GM12878 (cell line): ENCODE measurements around the gene SLC23A1. TPM values are rescaled to one million over a fixed set of nuclear protein-coding genes. Genes with fewer than 3 reads are reported as not detected.

Experiments used
- ATAC-seq: fragments of 200-7000 bp; cut with Tn5 transposase; 3 replicates; pipeline ENCODE4 v1.9.1; 2020; ENCODE audit warnings: mild to moderate bottlenecking, moderate library complexity
- BruUV-seq: library from RNA; stranded (reverse); fragments of 400-500 nt; replicated peaks from 2 replicates; lab custom pipeline; 2021; lab: Mats Ljungman, UMichigan
- CTCF ChIA-PET: fragments of 300-600 bp; sonication (Branson Sonifier 250); formaldehyde crosslinking; extraction: SDS; loops from one replicate; lab custom pipeline; 2021; ENCODE audit warnings: inconsistent platforms; lab: Yijun Ruan, JAX
- POLR2A ChIA-PET: fragments of 350-600 bp; formaldehyde crosslinking; extraction: SDS; loops from one replicate; lab custom pipeline; 2021; ENCODE audit warnings: inconsistent platforms; lab: Charles Lee
- RAD21 ChIA-PET: fragments of 300-600 bp; sonication (Branson Sonifier 250); formaldehyde crosslinking; loops from one replicate; lab custom pipeline; 2023; ENCODE audit warnings: antibody characterized with exemption; ENCODE audit not compliant: unreplicated experiment; lab: Charles Lee
- SMC1A ChIA-PET: fragments of 300-600 bp; sonication (Branson Sonifier 250); formaldehyde crosslinking; loops from one replicate; lab custom pipeline; 2023; ENCODE audit not compliant: unreplicated experiment, uncharacterized antibody; lab: Charles Lee
- DNase-seq: peaks from one replicate; pipeline ENCODE4 v3.0.0-alpha.2; 2011; ENCODE audit warnings: low read depth, low spot score
- FAIRE-seq: peaks from 3 replicates; lab custom pipeline; 2011; peaks lifted over from hg19 to GRCh38; lab: Jason Lieb, UNC
- H2AFZ ChIP-seq: 2 replicates; pipeline ENCODE4 v1.6.0; 2011; ENCODE audit warnings: low read depth, low read length, control low read depth; ENCODE audit not compliant: control insufficient read depth
- H3K27ac ChIP-seq: 2 replicates; pipeline ENCODE4 v1.5.1; 2011; ENCODE audit warnings: control low read depth; ENCODE audit not compliant: control insufficient read depth, insufficient read depth
- H3K27me3 ChIP-seq, 2 experiments: replicated peaks in 1 of 2; 2 replicates each; pipeline versions ENCODE4 v1.6.0 to v1.6.1; 2011; ENCODE audit warnings: low read length in 1 of 2; ENCODE audit not compliant: control insufficient read depth in 2 of 2, insufficient read depth in 2 of 2
- H3K36me3 ChIP-seq, 2 experiments: 2 replicates each; pipeline ENCODE4 v1.5.1; 2011; ENCODE audit warnings: low read length in 1 of 2; ENCODE audit not compliant: control insufficient read depth in 2 of 2, insufficient read depth in 2 of 2
- H3K4me1 ChIP-seq: 2 replicates; pipeline ENCODE4 v1.6.1; 2011; ENCODE audit warnings: mild to moderate bottlenecking, low read length, moderate library complexity, mixed read lengths; ENCODE audit not compliant: control insufficient read depth, insufficient read depth
- H3K4me2 ChIP-seq: 2 replicates; pipeline ENCODE4 v1.6.0; 2011; ENCODE audit warnings: control low read depth; ENCODE audit not compliant: control insufficient read depth, insufficient read depth
- H3K4me3 ChIP-seq: fragments of 200-600 bp; sonication (generic); 2 replicates; pipeline ENCODE4 v1.5.1; 2016
- H3K79me2 ChIP-seq: 2 replicates; pipeline ENCODE4 v1.6.0; 2011; ENCODE audit warnings: low read length; ENCODE audit not compliant: control insufficient read depth, insufficient read depth
- H3K9ac ChIP-seq: 2 replicates; pipeline ENCODE4 v1.8.0; 2011; ENCODE audit warnings: low read length, control low read depth, mixed read lengths; ENCODE audit not compliant: control insufficient read depth, insufficient read depth
- H3K9me3 ChIP-seq: replicated peaks from 3 replicates; pipeline ENCODE4 v1.5.1; 2011; ENCODE audit warnings: mild to moderate bottlenecking, low read length; ENCODE audit not compliant: control insufficient read depth, insufficient read depth
- H4K20me1 ChIP-seq: 2 replicates; pipeline ENCODE4 v1.6.0; 2011; ENCODE audit not compliant: control insufficient read depth, insufficient read depth
- MLLT1 ChIP-seq: fragments of 450-650 bp; IDR thresholded peaks from 2 replicates; pipeline ENCODE4 v1.6.1; 2016; ENCODE audit warnings: mild to moderate bottlenecking
- NR2C2 ChIP-seq: IDR thresholded peaks from 2 replicates; pipeline ENCODE4 v1.6.1; 2011; ENCODE audit warnings: borderline replicate concordance, low read depth; ENCODE audit not compliant: control insufficient read depth, insufficient read length
- SIN3A ChIP-seq: IDR thresholded peaks from 2 replicates; pipeline ENCODE4 v1.6.1; 2012; ENCODE audit warnings: low read depth, low read length, improper control_type of control experiment
- STAT1 ChIP-seq: fragments of 450-650 bp; conservative IDR thresholded peaks from 2 replicates; pipeline ENCODE4 v1.6.1; 2014; ENCODE audit warnings: antibody characterized with exemption, mild to moderate bottlenecking
- WGBS: methylation state at CpG from one replicate; pipeline ENCODE4 v1.1.6; 2016; ENCODE audit warnings: low lambda C conversion rate; ENCODE audit not compliant: insufficient replicate concordance, insufficient coverage; ENCODE audit errors: missing lambda C conversion rate; 5-methylcytosine and 5-hydroxymethylcytosine counted together
- in situ Hi-C: fragments of 300-500 bp; cut with MboI; formaldehyde crosslinking; loops from 9 replicates; pipeline ENCODE4 v1.14.3; 2018; ENCODE audit warnings: mixed read lengths
- intact Hi-C: fragments of 100-400 bp; cut with micrococcal nuclease; formaldehyde crosslinking; loops from one replicate; pipeline ENCODE4 v1.14.2; 2022; ENCODE audit not compliant: unreplicated experiment
- polyA plus RNA-seq, 11 experiments: library from polyadenylated mRNA; depleted of rRNA in 4 of 11; unstranded in 6 of 11; stranded (reverse) in 5 of 11; fragments of >200 nt; fragmentation: Nextera tagmentation in 4 of 11; fragmentation: Illumina TruSeq in 1 of 11; extraction: Ambion mirVana in 4 of 11; extraction: Trizol in 1 of 11; gene quantifications; 1 replicate in 1 of 11; 2 replicates in 10 of 11; pipeline versions ENCODE4 v1.2.1 to v1.2.3, GENCODE V29; 2011 to 2016; ENCODE audit warnings: inconsistent platforms in 2 of 11, missing spikeins in 2 of 11, low read depth in 1 of 11
- total RNA-seq, 4 experiments: library from RNA; depleted of rRNA in 3 of 4; stranded (reverse); fragments of >200 nt in 3 of 4; fragmentation: Illumina TruSeq in 1 of 4; extraction: Trizol in 1 of 4; gene quantifications; 2 replicates each; pipeline versions ENCODE4 v1.2.1 to v1.2.3, GENCODE V29; 2013 to 2021

SLC23A1 gene
- total and polyA plus RNA-seq, 10 of the 15 experiments (the other 5 are each of a cell fraction or from before 2014, with no cell fraction given): 0.35 to 4.7 (median 1.6) TPM

- TF ChIP-seq NR2C2 (no peak), SIN3A (no peak)
These were observed 38.9 kb downstream of the SLC23A1 start (continued) for GRCh38 chr5:139344177-139344576.

- Histone ChIP-seq H3K4me1 (peaks cover 11% of the 10 kb centered on the region), H3K9ac (peak overlapping the region; percentile 94; the same call in 1 of the 2 replicates), H4K20me1 (no peaks in the 10 kb centered on the region), H3K36me3 (peaks cover 0 to 2% of the 10 kb centered on the region in 2 experiments; a peak in 1 of 4 replicates), H3K4me3 (peak overlapping the region; percentile 93), H3K79me2 (peaks cover 53% of the 10 kb centered on the region), H3K9me3 (no peaks in the 10 kb centered on the region), H2AFZ (no peak overlapping the region), H3K4me2 (peak overlapping the region; percentile 86), H3K27ac (no peak overlapping the region), H3K27me3 (no peaks in the 10 kb centered on the region)
- no peak for FAIRE-seq
- ChIA-PET POLR2A (no interaction called here), CTCF (interaction anchor here (1.0 kb wide), 2 partner anchors 25 to 47 kb away, joined by 3 read pairs; no protein-coding TSS in a partner anchor), SMC1A (interaction anchor here (0.9 to 1.5 kb wide), 3 partner anchors 10 to 45 kb away, joined by 3 to 4 read pairs (median 3); no protein-coding TSS in a partner anchor), RAD21 (no interaction called here)
- WGBS: 98% methylated on average over 7 of the region's 9 CpGs
- no peak for ATAC-seq
- TF ChIP-seq STAT1 (no peak), MLLT1 (0 out of 2 replicates have a peak, but pooled peaks have one; percentile 49)
- DNase-seq: no peak
- in situ Hi-C loops: no loop called here
- BruUV-seq: no TSS peak
- intact Hi-C loops: no loop called here
These were observed 39.6 kb downstream of the SLC23A1 start for GRCh38 chr5:139343476-139343875.
